Left forelimb (tissue), 1 donor: Measurements from ENCODE around the gene RMND5B.
"Not testable (repeated sequence)": the region's sequence is repeated elsewhere in the genome, so short reads cannot be mapped to it uniquely, and the experiment has no call there.

Experiments used
- DNase-seq: peaks from one replicate; pipeline ENCODE4 v3.0.0-alpha.2; 2018; ENCODE audit warnings: low spot score

The RMND5B gene

DNA sequence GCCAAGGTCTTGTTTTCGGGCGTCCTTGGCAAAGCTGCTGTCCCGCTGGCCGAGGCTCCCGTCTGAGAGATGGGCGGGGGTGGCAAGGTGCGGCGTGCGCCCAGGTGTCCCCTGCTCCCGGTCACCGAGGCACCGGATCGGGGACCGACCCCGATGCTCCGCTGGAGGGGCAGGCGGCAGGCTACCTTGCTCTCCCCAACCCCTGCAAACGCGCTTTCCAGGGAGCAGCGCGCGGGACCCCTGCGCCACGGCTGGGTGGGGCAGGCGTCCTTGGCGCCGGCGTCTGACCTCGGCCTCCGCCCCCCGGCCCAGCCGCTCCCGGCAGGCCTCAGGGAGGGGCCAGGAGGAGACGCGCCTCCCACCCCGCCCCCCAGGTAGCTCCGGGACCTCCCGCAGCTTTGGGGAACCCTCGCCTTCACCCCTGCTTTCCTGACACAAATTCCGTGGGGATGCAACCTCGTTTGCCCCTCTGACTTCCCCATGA is 16.9 kb upstream of the RMND5B start:
- no peak for DNase-seq

- no peak for DNase-seq
Measured at GRCh38 chr5:178114325-178115135, 16.3 kb upstream of the RMND5B start.

DNA sequence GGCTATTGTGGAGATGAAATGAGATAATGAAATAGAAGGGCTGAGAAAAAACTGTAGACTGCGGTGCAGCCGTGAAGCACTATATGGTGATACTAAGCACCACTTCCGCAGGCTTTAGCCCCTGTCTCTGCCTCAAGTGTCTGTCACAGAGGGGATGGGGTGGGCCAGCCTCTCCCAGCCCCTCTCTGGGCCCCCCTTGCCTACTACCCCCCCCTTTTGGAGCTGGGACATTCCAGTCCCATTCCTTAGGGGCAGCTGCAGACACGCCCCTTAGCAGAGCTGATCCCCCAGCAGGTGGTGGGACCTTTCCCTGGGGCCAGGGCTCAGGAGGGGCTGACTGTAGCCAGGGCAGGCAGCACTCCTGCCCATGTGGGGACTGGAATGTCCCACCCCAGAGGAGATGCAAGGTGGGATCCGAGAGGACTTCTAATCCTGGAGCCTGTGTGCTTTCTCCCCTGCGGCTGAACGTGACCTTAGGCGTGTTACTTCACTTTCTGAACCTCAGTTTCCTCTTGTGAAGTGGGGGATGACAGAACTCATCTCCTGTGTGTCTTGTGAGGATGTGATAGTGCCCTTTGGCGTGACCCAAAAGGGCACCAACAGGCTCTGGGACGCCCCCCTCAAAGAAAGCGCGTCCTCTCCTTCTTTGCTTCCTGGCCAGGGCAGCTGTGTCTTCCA is 15.5 kb upstream of the RMND5B start:
- DNase-seq: peak; percentile 72

DNA sequence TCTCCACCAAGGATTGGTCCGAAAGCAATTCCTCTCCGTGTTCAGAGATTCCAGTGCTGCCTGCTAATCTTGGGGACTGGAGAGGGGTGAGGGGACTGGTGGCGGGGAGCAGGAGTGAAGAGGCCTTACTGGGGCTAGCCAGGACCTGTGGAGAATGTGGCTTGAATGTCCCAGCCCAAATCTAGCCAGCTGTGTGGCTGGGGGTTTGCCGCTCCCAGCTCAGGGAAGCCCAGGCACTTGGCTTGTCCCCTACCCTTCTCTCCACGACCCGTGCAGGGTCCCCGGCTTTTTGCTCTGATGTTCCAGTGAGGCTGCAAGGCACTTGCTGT is 15.0 kb upstream of the RMND5B start:
- DNase-seq: peak; percentile 67

- DNase-seq: no peak
Measured at GRCh38 chr5:178116143-178116885, 14.5 kb upstream of the RMND5B start.

DNA sequence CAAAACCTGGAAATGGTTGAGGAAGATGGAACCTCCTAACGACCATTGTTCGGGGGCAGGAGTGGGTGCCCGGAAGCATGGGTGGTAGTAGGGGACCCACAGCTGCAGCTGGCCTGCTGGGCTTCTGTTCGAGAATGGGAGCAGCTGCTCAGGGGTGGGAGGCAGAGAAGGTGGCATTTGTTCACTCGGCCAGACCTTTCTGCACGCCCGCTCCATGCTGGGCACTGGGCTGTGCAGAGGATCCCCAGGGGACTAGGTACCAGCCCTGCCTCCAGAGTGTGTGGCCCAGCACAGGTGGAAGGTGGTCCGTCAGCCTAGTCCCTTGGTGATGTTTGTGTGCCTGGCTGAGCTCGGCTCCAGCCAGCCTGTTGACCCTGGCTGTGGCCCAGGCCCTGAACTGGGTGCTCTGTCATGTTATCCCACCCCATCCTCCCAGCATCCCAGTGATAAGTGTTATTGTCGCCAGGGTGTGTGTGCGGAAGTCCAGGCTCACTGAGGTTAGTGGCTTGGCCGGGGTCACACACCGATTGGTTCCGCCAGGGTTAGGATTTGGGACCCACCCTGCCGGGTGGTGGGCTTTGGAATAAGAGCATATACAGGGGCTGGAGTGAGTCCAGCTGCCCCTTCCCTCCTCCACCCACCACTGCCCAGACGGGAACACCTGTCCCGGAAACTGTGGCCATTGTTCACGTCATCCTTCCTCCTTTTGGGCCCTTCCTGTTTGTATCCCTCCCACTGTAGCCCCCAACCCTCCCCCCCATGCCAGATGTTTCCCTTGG is 12.7 kb upstream of the RMND5B start:
- peak; percentile 68 for DNase-seq

DNA sequence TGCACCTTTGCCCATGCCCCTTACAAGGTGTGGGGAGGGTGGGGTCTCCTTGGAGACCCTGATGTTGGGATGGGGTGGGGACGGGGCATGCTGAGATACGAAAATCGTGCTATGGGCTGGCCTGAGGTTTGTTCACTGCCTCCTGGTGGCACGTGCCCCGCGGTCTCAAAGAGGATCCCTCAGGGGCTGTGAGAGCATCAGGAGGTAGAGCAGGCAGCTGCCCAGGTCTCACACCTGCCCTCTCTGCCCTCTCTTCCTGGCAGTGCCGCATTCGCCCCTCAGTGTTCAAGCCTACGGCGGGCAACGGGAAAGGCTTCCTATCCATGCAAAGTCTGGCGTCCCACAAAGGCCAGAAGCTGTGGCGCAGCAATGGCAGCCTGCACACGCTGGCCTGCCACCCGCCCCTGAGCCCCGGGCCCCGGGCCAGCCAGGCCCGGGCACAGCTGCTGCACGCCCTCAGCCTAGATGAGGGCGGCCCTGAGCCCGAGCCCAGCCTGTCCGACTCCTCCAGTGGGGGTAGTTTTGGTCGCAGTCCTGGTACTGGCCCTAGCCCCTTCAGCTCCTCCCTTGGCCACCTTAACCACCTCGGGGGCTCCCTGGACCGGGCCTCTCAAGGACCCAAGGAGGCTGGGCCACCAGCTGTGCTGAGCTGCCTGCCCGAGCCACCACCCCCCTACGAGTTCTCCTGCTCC is 10.8 kb upstream of the RMND5B start:
- peak; percentile 68 for DNase-seq

- DNase-seq: peak; percentile 83
Measured at GRCh38 chr5:178120607-178121357, 10.0 kb upstream of the RMND5B start.

DNA sequence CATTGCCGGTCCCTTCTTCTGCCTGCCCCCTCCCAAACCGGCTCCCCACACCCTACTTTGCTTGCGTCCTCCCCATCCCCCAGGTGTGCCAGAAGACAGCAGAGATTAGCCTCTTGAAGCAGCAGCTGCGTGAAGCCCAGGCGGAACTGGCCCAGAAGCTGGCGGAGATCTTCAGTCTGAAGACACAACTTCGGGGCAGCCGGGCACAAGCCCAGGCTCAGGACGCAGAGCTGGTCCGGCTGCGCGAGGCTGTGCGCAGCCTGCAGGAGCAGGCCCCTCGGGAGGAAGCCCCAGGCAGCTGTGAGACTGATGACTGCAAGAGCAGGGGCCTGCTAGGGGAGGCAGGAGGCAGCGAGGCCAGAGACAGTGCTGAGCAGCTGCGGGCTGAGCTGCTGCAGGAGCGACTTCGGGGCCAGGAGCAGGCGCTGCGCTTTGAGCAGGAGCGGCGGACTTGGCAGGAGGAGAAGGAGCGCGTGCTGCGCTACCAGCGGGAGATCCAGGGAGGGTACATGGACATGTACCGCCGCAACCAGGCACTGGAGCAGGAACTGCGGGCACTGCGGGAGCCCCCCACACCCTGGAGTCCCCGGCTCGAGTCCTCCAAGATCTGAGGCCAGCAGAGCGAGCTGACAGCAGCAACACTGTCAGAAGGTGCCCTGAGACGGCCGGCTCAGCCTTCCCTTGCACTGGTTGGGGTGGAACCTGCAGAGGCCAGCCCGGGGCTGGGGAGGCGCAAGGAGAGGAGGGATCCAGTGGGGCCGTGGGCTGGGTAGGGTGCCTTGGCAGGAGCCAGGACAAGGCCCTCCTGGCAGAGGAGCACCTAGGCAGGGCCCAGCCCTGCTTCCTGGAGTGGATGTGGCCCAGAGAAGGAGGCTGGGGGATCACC is 9.2 kb upstream of the RMND5B start:
- DNase-seq: peak; percentile 86

DNA sequence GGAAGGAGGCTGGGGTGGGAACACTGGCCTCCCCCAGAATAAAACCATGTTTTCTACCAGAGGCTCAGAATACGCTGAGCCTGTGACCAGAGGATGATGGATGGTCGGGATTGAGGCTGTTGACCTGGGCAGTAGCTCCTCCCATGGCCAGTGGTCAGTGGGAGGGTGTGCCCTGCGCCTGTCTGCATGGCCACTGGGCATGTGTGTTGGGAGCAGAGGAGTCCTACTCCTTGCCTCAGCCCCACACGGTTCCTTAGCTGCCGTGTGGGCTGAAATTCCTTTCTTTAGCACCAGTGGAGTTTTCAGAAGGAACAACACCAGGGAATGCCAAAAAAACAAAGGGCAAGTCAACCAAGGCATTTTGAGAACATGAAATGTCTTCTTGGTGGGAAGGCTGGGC is 8.5 kb upstream of the RMND5B start:
- DNase-seq: no peak

DNA sequence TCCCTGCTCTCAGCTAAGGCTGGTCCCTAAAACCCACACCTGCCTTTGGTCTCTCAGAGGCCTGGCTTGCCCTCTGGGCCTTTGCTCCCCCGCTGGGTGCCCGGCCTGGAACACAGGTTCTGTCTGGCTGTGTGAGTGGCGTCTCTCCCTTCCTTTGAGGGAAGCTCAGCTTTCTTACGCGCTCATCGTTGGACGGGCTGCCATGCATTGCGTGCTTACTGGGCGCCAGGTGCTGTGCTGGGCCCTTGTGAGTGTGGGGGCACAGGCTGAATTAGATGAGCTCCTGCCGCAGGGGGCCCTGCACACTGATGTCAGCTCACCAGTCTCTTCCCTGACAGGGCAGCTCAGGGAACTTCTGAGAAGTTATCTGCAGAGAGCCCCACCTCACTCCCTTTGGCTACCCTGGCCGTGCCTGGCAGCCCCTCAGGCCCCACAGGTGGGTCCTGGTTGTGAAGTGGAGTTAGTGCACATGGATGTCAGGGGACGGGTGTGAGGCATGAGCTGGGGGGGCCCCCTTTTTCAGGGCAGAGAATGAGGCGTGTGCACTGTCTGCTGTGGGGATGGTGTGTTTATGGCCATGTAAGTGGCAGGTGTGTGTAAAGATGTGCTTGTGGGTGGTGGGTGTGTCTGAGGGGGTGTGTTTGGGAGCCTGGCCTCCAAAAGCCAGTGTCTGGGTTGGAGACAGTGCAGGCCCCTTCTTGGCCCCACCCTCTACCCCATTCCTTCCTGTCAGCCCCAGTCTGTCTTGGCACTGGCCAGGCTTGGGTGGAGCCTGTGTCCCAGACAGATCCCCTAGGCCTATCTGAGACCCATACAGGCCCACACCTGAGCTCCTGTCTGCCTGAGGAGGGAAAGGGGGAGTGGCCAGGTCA is 7.5 kb upstream of the RMND5B start:
- DNase-seq: no peak

- DNase-seq: peak; percentile 73
Measured at GRCh38 chr5:178123966-178124925, 6.6 kb upstream of the RMND5B start.

DNA sequence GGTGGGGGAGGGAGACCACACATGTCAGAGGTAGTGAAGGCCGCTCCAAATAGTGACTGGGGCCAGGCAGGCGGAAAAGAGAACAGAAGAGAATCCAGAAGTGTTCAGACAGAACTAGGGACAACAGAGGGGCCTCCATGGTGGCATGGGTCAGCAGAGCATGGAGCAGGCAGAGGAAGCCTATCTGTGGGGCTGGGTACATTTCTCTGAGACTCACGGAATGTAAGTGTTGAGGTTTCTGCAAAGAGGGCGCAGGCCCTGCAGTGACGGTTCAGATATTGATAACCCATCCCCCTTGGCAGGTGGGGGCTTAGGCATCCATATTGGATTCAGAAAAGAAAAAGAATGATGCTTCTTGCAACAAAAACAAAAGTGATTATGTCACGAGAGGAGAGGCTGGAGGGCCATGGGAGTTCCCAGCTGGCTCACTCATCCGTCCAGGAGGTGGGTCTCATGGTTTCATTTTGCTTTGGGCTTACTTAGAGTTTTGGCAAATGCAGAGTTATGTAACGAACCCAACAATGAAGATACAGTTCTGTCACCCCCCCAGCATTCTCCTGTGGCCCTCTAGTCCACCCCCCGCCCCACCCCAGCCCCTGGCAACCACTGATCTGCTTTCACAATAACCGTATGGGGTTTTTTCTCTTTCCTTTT is 5.4 kb upstream of the RMND5B start:
- DNase-seq: no peak

GRCh38 chr5:178126556-178126955 is 4.3 kb upstream of the RMND5B start:
- DNase-seq: no peak

GRCh38 chr5:178127300-178128009 is 3.4 kb upstream of the RMND5B start:
- DNase-seq: not testable (repeated sequence)

DNA sequence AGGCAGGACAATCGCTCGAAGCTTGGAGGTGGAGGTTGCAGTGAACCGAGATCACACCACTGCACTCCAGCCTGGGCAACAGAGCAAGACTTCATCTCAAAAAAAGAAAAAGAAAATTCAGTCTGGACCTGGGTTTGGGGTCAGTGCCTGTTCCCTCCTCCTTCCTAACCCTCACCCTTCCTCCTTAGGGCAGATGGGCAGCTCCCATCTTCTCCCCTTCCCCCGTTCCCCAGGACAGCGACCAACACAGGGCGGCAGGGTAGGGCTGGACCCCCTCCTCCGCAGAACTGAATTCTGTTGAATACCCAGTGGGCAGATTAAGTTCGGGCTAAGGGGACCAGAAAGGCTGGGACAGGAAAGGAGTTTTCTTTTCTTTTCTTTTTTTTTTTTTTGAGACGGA is 1.5 kb upstream of the RMND5B start:
- no peak for DNase-seq
